Natural killer cell (primary cell): ENCODE data around the gene ARID1B. TPM values are rescaled to one million over a fixed set of nuclear protein-coding genes. Genes with fewer than 3 reads are reported as not detected.

Experiments
- ATAC-seq, 3 donors: fragments of 150-1000 bp in 2 of 3; fragments of 200-7000 bp in 1 of 3; cut with Tn5 transposase; 1 replicate in 1 of 3; 2 replicates in 2 of 3; pipeline ENCODE4 v1.10.0; 2021; ENCODE audit warnings: mild to moderate bottlenecking in 2 of 3, moderate library complexity in 2 of 3
- DNase-seq, 2 donors: peaks; one replicate each; pipeline versions ENCODE4 v3.0.0 to v3.0.0-alpha.2; 2013 to 2021; ENCODE audit warnings: mixed read lengths in 1 of 2
- H3K27ac ChIP-seq: one replicate; pipeline ENCODE4 v1.5.1; 2013; ENCODE audit warnings: mild to moderate bottlenecking, low read length
- H3K27me3 ChIP-seq: one replicate; pipeline ENCODE4 v1.6.1; 2013; ENCODE audit warnings: low read length; ENCODE audit not compliant: control insufficient read depth, insufficient read depth
- H3K36me3 ChIP-seq: one replicate; pipeline ENCODE4 v1.6.1; 2013; ENCODE audit warnings: low read length; ENCODE audit not compliant: control insufficient read depth, insufficient read depth
- H3K4me1 ChIP-seq: one replicate; pipeline ENCODE4 v1.6.1; 2013; ENCODE audit warnings: low read length; ENCODE audit not compliant: control insufficient read depth, insufficient read depth
- H3K4me3 ChIP-seq: one replicate; pipeline ENCODE4 v1.5.1; 2013; ENCODE audit warnings: low read length
- H3K9me3 ChIP-seq: one replicate; pipeline ENCODE4 v1.6.1; 2013; ENCODE audit warnings: low read length; ENCODE audit not compliant: control insufficient read depth, insufficient read depth
- H3K27ac Mint-ChIP-seq, 2 donors: one replicate each; pipeline ENCODE4 v1.8.0; 2022; ENCODE audit warnings: mild to moderate bottlenecking in 2 of 2, mixed read lengths in 2 of 2, moderate library complexity in 1 of 2
- H3K27me3 Mint-ChIP-seq, 2 donors: one replicate each; pipeline ENCODE4 v1.8.0; 2022; ENCODE audit warnings: low read depth in 2 of 2, mixed read lengths in 2 of 2
- H3K36me3 Mint-ChIP-seq: one replicate; pipeline ENCODE4 v1.8.0; 2022; ENCODE audit warnings: mixed read lengths
- H3K4me1 Mint-ChIP-seq, 2 donors: one replicate each; pipeline ENCODE4 v1.8.0; 2022; ENCODE audit warnings: mixed read lengths in 2 of 2
- H3K4me3 Mint-ChIP-seq: one replicate; pipeline ENCODE4 v1.8.0; 2022; ENCODE audit warnings: mild to moderate bottlenecking, moderate library complexity, mixed read lengths
- H3K9me3 Mint-ChIP-seq, 2 donors: one replicate each; pipeline ENCODE4 v1.8.0; 2022; ENCODE audit warnings: mixed read lengths in 2 of 2
- CTCF ChIP-seq: fragments of 200-600 bp; IDR thresholded peaks from one replicate; pipeline ENCODE4 v1.8.0; 2022; ENCODE audit warnings: antibody characterized with exemption
- WGBS: methylation state at CpG from one replicate; pipeline ENCODE4 v1.1.7; 2013; ENCODE audit warnings: missing lambda C conversion rate; ENCODE audit not compliant: insufficient coverage; 5-methylcytosine and 5-hydroxymethylcytosine counted together
- intact Hi-C: fragments of 100-400 bp; cut with micrococcal nuclease; formaldehyde crosslinking; loops from one replicate; pipeline ENCODE4 v1.14.2; 2022
- total RNA-seq, 4 donors: library from RNA; stranded (reverse); fragments of 120-200 nt in 1 of 4; gene quantifications; one replicate each; pipeline versions ENCODE4 v1.2.3 to v1.2.4, GENCODE V29; 2013 to 2022

Gene ARID1B
- total RNA-seq, 3 donors from 2014 or later (not counting 1 experiment from before 2014, with no cell fraction given), result 180 to 201 (median 189) TPM

- Histone ChIP-seq H3K4me1 (peaks cover 13% of the 10 kb centered on the region), H3K27me3 (no peaks in the 10 kb centered on the region), H3K36me3 (peaks cover 62% of the 10 kb centered on the region), H3K27ac (no peak overlapping the region), H3K4me3 (no peak overlapping the region), H3K9me3 (no peaks in the 10 kb centered on the region)
- intact Hi-C loops, result no loop called here
- Mint-ChIP-seq H3K27me3 (no peaks in the 10 kb centered on the region), H3K4me3 (no peak overlapping the region), H3K4me1 (peaks cover 14 to 25% of the 10 kb centered on the region in 2 donors), H3K9me3 (no peaks in the 10 kb centered on the region), H3K27ac (peak overlapping the region in 1 of 2 donors; percentile 27), H3K36me3 (peaks cover 8% of the 10 kb centered on the region)
- TF ChIP-seq CTCF, result no peak
- DNase-seq (peak in 1 of 2 donors; percentile 20), ATAC-seq (peak; percentile 20 to 57 (median 21))
- WGBS, result 58% methylated on average over 3 of the region's 3 CpGs
These were observed 409.6 kb downstream of the ARID1B start for GRCh38 chr6:157186785-157187181.

GRCh38 chr6:157187182-157188083 is 410.3 kb downstream of the ARID1B start:
- no peaks in the 10 kb centered on the region for H3K9me3 Mint-ChIP-seq
- Histone ChIP-seq H3K36me3 (peaks cover 63% of the 10 kb centered on the region), H3K27ac (no peak overlapping the region), H3K27me3 (no peaks in the 10 kb centered on the region), H3K9me3 (no peaks in the 10 kb centered on the region), H3K4me1 (peaks cover 13% of the 10 kb centered on the region), H3K4me3 (no peak overlapping the region)
- peaks cover 14 to 24% of the 10 kb centered on the region in 2 donors for H3K4me1 Mint-ChIP-seq
- 86% methylated on average over 5 of the region's 11 CpGs for WGBS
- TF ChIP-seq CTCF, result no peak
- peak overlapping the region in 1 of 2 donors; percentile 27 for H3K27ac Mint-ChIP-seq
- intact Hi-C loops, result no loop called here
- no peak for DNase-seq
- no peak overlapping the region for H3K4me3 Mint-ChIP-seq
- H3K27me3 Mint-ChIP-seq, result no peaks in the 10 kb centered on the region
- no peak for ATAC-seq
- H3K36me3 Mint-ChIP-seq, result peaks cover 8% of the 10 kb centered on the region

GRCh38 chr6:157188213-157188612 is 411.0 kb downstream of the ARID1B start:
- Histone ChIP-seq H3K4me1 (peaks cover 13% of the 10 kb centered on the region), H3K4me3 (no peak overlapping the region), H3K27me3 (no peaks in the 10 kb centered on the region), H3K27ac (no peak overlapping the region), H3K36me3 (peaks cover 68% of the 10 kb centered on the region), H3K9me3 (no peaks in the 10 kb centered on the region)
- Mint-ChIP-seq H3K4me3 (no peak overlapping the region), H3K27ac (no peak overlapping the region), H3K27me3 (no peaks in the 10 kb centered on the region), H3K9me3 (no peaks in the 10 kb centered on the region), H3K4me1 (peaks cover 14 to 16% of the 10 kb centered on the region in 2 donors), H3K36me3 (peaks cover under 1% of the 10 kb centered on the region)
- ATAC-seq (no peak), DNase-seq (no peak)
- intact Hi-C loops, result no loop called here
- no peak for TF ChIP-seq CTCF
- WGBS, result over 99% methylated on average over 7 of the region's 7 CpGs
